ENCODE measurements around the gene EVC.

EVC gene

GRCh38 chr4:5755161-5755560, 44.2 kb downstream of the EVC start:
- no peak overlapping the region for H3K4me3 ChIP-seq (ENCODE audit: low read length)
- no peak overlapping the region for H2BK5ac ChIP-seq (ENCODE audit: low read length)
- H3K23ac ChIP-seq (ENCODE audit: low read length) = no peak overlapping the region
- peaks cover 7% of the 10 kb centered on the region for H3K36me3 ChIP-seq (ENCODE audit: control insufficient read depth, insufficient read depth, low read length)
- H3K79me2 ChIP-seq (ENCODE audit: control insufficient read depth, insufficient read depth, low read length) = no peaks in the 10 kb centered on the region
- no peaks in the 10 kb centered on the region for H3K27me3 ChIP-seq (ENCODE audit: insufficient read depth, low read length, poor library complexity)
- no peak overlapping the region for H4K5ac ChIP-seq (ENCODE audit: low read length)
- WGBS (ENCODE audit: extremely low coverage, insufficient coverage, low lambda C conversion rate) = no CpG with 5 or more reads among the region's 16 CpGs
- no peak overlapping the region for H3K9ac ChIP-seq (ENCODE audit: low read length)
- no peak overlapping the region for H4K8ac ChIP-seq (ENCODE audit: low read depth, low read length)
- no peak overlapping the region for H3K4ac ChIP-seq (ENCODE audit: low read depth, low read length)
- H3K4me1 ChIP-seq (ENCODE audit: control insufficient read depth, low read depth, low read length) = peaks cover 8% of the 10 kb centered on the region
- H2AK5ac ChIP-seq (ENCODE audit: low read length) = no peak overlapping the region
- no peak overlapping the region for H3K4me2 ChIP-seq (ENCODE audit: low read length)
- no peak overlapping the region for H3K27ac ChIP-seq (ENCODE audit: low read depth, low read length)
- no peak overlapping the region for H3K56ac ChIP-seq (ENCODE audit: low read length)
- H2BK120ac ChIP-seq (ENCODE audit: low read depth, low read length) = no peak overlapping the region
- DNase-seq = no peak
- H2BK15ac ChIP-seq (replicated peaks; ENCODE audit: low read depth) = no peak overlapping the region
- H3K79me1 ChIP-seq (ENCODE audit: low read length) = no peaks in the 10 kb centered on the region
- no peak overlapping the region for H3K18ac ChIP-seq (ENCODE audit: low read length)

- H3K27ac ChIP-seq (ENCODE audit: low read depth, low read length) = no peak overlapping the region
- no peaks in the 10 kb centered on the region for H3K79me2 ChIP-seq (ENCODE audit: control insufficient read depth, insufficient read depth, low read length)
- H2AK5ac ChIP-seq (ENCODE audit: low read length) = no peak overlapping the region
- H3K4me1 ChIP-seq (ENCODE audit: control insufficient read depth, low read depth, low read length) = peaks cover 8% of the 10 kb centered on the region
- H4K5ac ChIP-seq (ENCODE audit: low read length) = no peak overlapping the region
- H2BK15ac ChIP-seq (replicated peaks; ENCODE audit: low read depth) = no peak overlapping the region
- H3K18ac ChIP-seq (ENCODE audit: low read length) = no peak overlapping the region
- H3K79me1 ChIP-seq (ENCODE audit: low read length) = no peaks in the 10 kb centered on the region
- H3K36me3 ChIP-seq (ENCODE audit: control insufficient read depth, insufficient read depth, low read length) = peaks cover 6% of the 10 kb centered on the region
- no peak overlapping the region for H3K23ac ChIP-seq (ENCODE audit: low read length)
- H3K4ac ChIP-seq (ENCODE audit: low read depth, low read length) = no peak overlapping the region
- no peak overlapping the region for H4K8ac ChIP-seq (ENCODE audit: low read depth, low read length)
- H3K56ac ChIP-seq (ENCODE audit: low read length) = no peak overlapping the region
- no peak overlapping the region for H3K4me2 ChIP-seq (ENCODE audit: low read length)
- DNase-seq = no peak
- no peak overlapping the region for H2BK120ac ChIP-seq (ENCODE audit: low read depth, low read length)
- H3K4me3 ChIP-seq (ENCODE audit: low read length) = no peak overlapping the region
- no peak overlapping the region for H2BK5ac ChIP-seq (ENCODE audit: low read length)
- no peak overlapping the region for H3K9ac ChIP-seq (ENCODE audit: low read length)
- WGBS (ENCODE audit: extremely low coverage, insufficient coverage, low lambda C conversion rate) = no CpG with 5 or more reads among the region's 7 CpGs
- H3K27me3 ChIP-seq (ENCODE audit: insufficient read depth, low read length, poor library complexity) = no peaks in the 10 kb centered on the region
Measured at GRCh38 chr4:5755679-5756078, 44.7 kb downstream of the EVC start.

- Histone ChIP-seq H2AK5ac (ENCODE audit: low read length) (no peak overlapping the region), H2BK15ac (replicated peaks; ENCODE audit: low read depth) (no peak overlapping the region), H3K18ac (ENCODE audit: low read length) (no peak overlapping the region), H2BK5ac (ENCODE audit: low read length) (no peak overlapping the region), H3K36me3 (ENCODE audit: control insufficient read depth, insufficient read depth, low read length) (peaks cover 6% of the 10 kb centered on the region), H4K8ac (ENCODE audit: low read depth, low read length) (no peak overlapping the region), H3K79me1 (ENCODE audit: low read length) (no peaks in the 10 kb centered on the region), H2BK120ac (ENCODE audit: low read depth, low read length) (no peak overlapping the region), H3K4ac (ENCODE audit: low read depth, low read length) (no peak overlapping the region), H3K9ac (ENCODE audit: low read length) (no peak overlapping the region), H3K4me1 (ENCODE audit: control insufficient read depth, low read depth, low read length) (peaks cover 8% of the 10 kb centered on the region), H3K27ac (ENCODE audit: low read depth, low read length) (no peak overlapping the region), H4K5ac (ENCODE audit: low read length) (no peak overlapping the region), H3K4me2 (ENCODE audit: low read length) (no peak overlapping the region), H3K79me2 (ENCODE audit: control insufficient read depth, insufficient read depth, low read length) (no peaks in the 10 kb centered on the region), H3K4me3 (ENCODE audit: low read length) (no peak overlapping the region), H3K23ac (ENCODE audit: low read length) (no peak overlapping the region), H3K27me3 (ENCODE audit: insufficient read depth, low read length, poor library complexity) (no peaks in the 10 kb centered on the region), H3K56ac (ENCODE audit: low read length) (no peak overlapping the region)
- no peak for DNase-seq
- WGBS (ENCODE audit: extremely low coverage, insufficient coverage, low lambda C conversion rate) = no CpG with 5 or more reads among the region's 9 CpGs
Measured at GRCh38 chr4:5756271-5756670, 45.3 kb downstream of the EVC start.

- H3K79me1 ChIP-seq (ENCODE audit: low read length) = no peaks in the 10 kb centered on the region
- no peak overlapping the region for H3K4me3 ChIP-seq (ENCODE audit: low read length)
- H3K56ac ChIP-seq (ENCODE audit: low read length) = no peak overlapping the region
- no peak overlapping the region for H2BK5ac ChIP-seq (ENCODE audit: low read length)
- no CpG with 5 or more reads among the region's 7 CpGs for WGBS (ENCODE audit: extremely low coverage, insufficient coverage, low lambda C conversion rate)
- H3K4me2 ChIP-seq (ENCODE audit: low read length) = no peak overlapping the region
- no peak for DNase-seq
- no peak overlapping the region for H3K18ac ChIP-seq (ENCODE audit: low read length)
- no peak overlapping the region for H2BK15ac ChIP-seq (replicated peaks; ENCODE audit: low read depth)
- H3K23ac ChIP-seq (ENCODE audit: low read length) = no peak overlapping the region
- H3K27me3 ChIP-seq (ENCODE audit: insufficient read depth, low read length, poor library complexity) = no peaks in the 10 kb centered on the region
- no peak overlapping the region for H3K27ac ChIP-seq (ENCODE audit: low read depth, low read length)
- no peak overlapping the region for H4K5ac ChIP-seq (ENCODE audit: low read length)
- H2BK120ac ChIP-seq (ENCODE audit: low read depth, low read length) = no peak overlapping the region
- H3K9ac ChIP-seq (ENCODE audit: low read length) = no peak overlapping the region
- H3K36me3 ChIP-seq (ENCODE audit: control insufficient read depth, insufficient read depth, low read length) = peaks cover 6% of the 10 kb centered on the region
- H3K4me1 ChIP-seq (ENCODE audit: control insufficient read depth, low read depth, low read length) = peaks cover 5% of the 10 kb centered on the region
- H3K4ac ChIP-seq (ENCODE audit: low read depth, low read length) = no peak overlapping the region
- no peak overlapping the region for H2AK5ac ChIP-seq (ENCODE audit: low read length)
- H3K79me2 ChIP-seq (ENCODE audit: control insufficient read depth, insufficient read depth, low read length) = no peaks in the 10 kb centered on the region
- no peak overlapping the region for H4K8ac ChIP-seq (ENCODE audit: low read depth, low read length)
Measured at GRCh38 chr4:5757091-5757490, 46.1 kb downstream of the EVC start.

GRCh38 chr4:5757536-5757935, 46.5 kb downstream of the EVC start:
- Histone ChIP-seq H3K27ac (ENCODE audit: low read depth, low read length) (no peak overlapping the region), H3K4me3 (ENCODE audit: low read length) (no peak overlapping the region), H3K79me2 (ENCODE audit: control insufficient read depth, insufficient read depth, low read length) (no peaks in the 10 kb centered on the region), H3K27me3 (ENCODE audit: insufficient read depth, low read length, poor library complexity) (no peaks in the 10 kb centered on the region), H3K9ac (ENCODE audit: low read length) (no peak overlapping the region), H3K4me1 (ENCODE audit: control insufficient read depth, low read depth, low read length) (peaks cover 3% of the 10 kb centered on the region), H2BK15ac (replicated peaks; ENCODE audit: low read depth) (no peak overlapping the region), H3K56ac (ENCODE audit: low read length) (no peak overlapping the region), H3K4ac (ENCODE audit: low read depth, low read length) (no peak overlapping the region), H3K79me1 (ENCODE audit: low read length) (no peaks in the 10 kb centered on the region), H2AK5ac (ENCODE audit: low read length) (no peak overlapping the region), H3K4me2 (ENCODE audit: low read length) (no peak overlapping the region), H2BK120ac (ENCODE audit: low read depth, low read length) (no peak overlapping the region), H2BK5ac (ENCODE audit: low read length) (no peak overlapping the region), H3K23ac (ENCODE audit: low read length) (no peak overlapping the region), H4K8ac (ENCODE audit: low read depth, low read length) (no peak overlapping the region), H3K36me3 (ENCODE audit: control insufficient read depth, insufficient read depth, low read length) (peaks cover 6% of the 10 kb centered on the region), H4K5ac (ENCODE audit: low read length) (no peak overlapping the region), H3K18ac (ENCODE audit: low read length) (no peak overlapping the region)
- no peak for DNase-seq
- WGBS (ENCODE audit: extremely low coverage, insufficient coverage, low lambda C conversion rate) = no CpG with 5 or more reads among the region's 4 CpGs

GRCh38 chr4:5757954-5758353, 47.0 kb downstream of the EVC start:
- no peak for DNase-seq
- no peak overlapping the region for H2AK5ac ChIP-seq (ENCODE audit: low read length)
- H3K36me3 ChIP-seq (ENCODE audit: control insufficient read depth, insufficient read depth, low read length) = peaks cover 6% of the 10 kb centered on the region
- H3K4ac ChIP-seq (ENCODE audit: low read depth, low read length) = no peak overlapping the region
- H3K23ac ChIP-seq (ENCODE audit: low read length) = no peak overlapping the region
- no peak overlapping the region for H2BK15ac ChIP-seq (replicated peaks; ENCODE audit: low read depth)
- no peak overlapping the region for H3K18ac ChIP-seq (ENCODE audit: low read length)
- no peak overlapping the region for H4K5ac ChIP-seq (ENCODE audit: low read length)
- H3K9ac ChIP-seq (ENCODE audit: low read length) = no peak overlapping the region
- H2BK5ac ChIP-seq (ENCODE audit: low read length) = no peak overlapping the region
- no peak overlapping the region for H3K27ac ChIP-seq (ENCODE audit: low read depth, low read length)
- peaks cover 2% of the 10 kb centered on the region for H3K4me1 ChIP-seq (ENCODE audit: control insufficient read depth, low read depth, low read length)
- WGBS (ENCODE audit: extremely low coverage, insufficient coverage, low lambda C conversion rate) = no CpG with 5 or more reads among the region's 10 CpGs
- no peaks in the 10 kb centered on the region for H3K79me1 ChIP-seq (ENCODE audit: low read length)
- no peak overlapping the region for H4K8ac ChIP-seq (ENCODE audit: low read depth, low read length)
- H2BK120ac ChIP-seq (ENCODE audit: low read depth, low read length) = no peak overlapping the region
- H3K4me3 ChIP-seq (ENCODE audit: low read length) = no peak overlapping the region
- no peaks in the 10 kb centered on the region for H3K79me2 ChIP-seq (ENCODE audit: control insufficient read depth, insufficient read depth, low read length)
- H3K27me3 ChIP-seq (ENCODE audit: insufficient read depth, low read length, poor library complexity) = no peaks in the 10 kb centered on the region
- no peak overlapping the region for H3K56ac ChIP-seq (ENCODE audit: low read length)
- H3K4me2 ChIP-seq (ENCODE audit: low read length) = no peak overlapping the region
